PFSK-1 (cell line): ENCODE measurements around the gene HOXB2.

Experiments
- FOXP2 ChIP-seq: optimal IDR thresholded peaks from 2 replicates; pipeline ENCODE3; 2011; ENCODE audit warnings: borderline replicate concordance, control low read depth, inconsistent platforms; ENCODE audit not compliant: insufficient read depth; ENCODE audit errors: extremely low read length, extremely low read depth
- POLR2AphosphoS5 ChIP-seq: IDR thresholded peaks from 2 replicates; pipeline ENCODE4 v1.6.1; 2012; ENCODE audit warnings: low read depth, mild to moderate bottlenecking, control low read depth, low read length, moderate library complexity
- REST ChIP-seq, 2 experiments: IDR thresholded peaks; 2 replicates each; pipeline versions ENCODE4 v1.6.1 to v1.8.0; 2011 to 2012; ENCODE audit warnings: low read depth in 2 of 2, low read length in 2 of 2, control low read depth in 1 of 2, inconsistent platforms in 1 of 2, mild to moderate bottlenecking in 1 of 2, moderate library complexity in 1 of 2; ENCODE audit not compliant: insufficient read depth in 1 of 2
- SIN3A ChIP-seq: IDR thresholded peaks from 2 replicates; pipeline ENCODE4 v1.6.1; 2012; ENCODE audit warnings: mild to moderate bottlenecking, low read length, moderate library complexity, borderline replicate concordance; ENCODE audit not compliant: insufficient read depth
- TAF1 ChIP-seq: IDR thresholded peaks from 2 replicates; pipeline ENCODE4 v1.6.1; 2012; ENCODE audit warnings: low read length, control low read depth, borderline replicate concordance; ENCODE audit not compliant: insufficient read depth

HOXB2 gene

GRCh38 chr17:48561884-48562810 is 17.2 kb upstream of the HOXB2 start:
- no peak for TF ChIP-seq SIN3A
- TF ChIP-seq TAF1, result no peak
- TF ChIP-seq REST (IDR thresholded peaks at IDR 0.05; ENCODE audit: insufficient read depth in 1 of 2, low read depth in 2 of 2, low read length in 2 of 2), result no peak
- TF ChIP-seq POLR2AphosphoS5, result no peak
- no peak for TF ChIP-seq FOXP2

- TF ChIP-seq POLR2AphosphoS5 (no peak), REST (IDR thresholded peaks at IDR 0.05; ENCODE audit: insufficient read depth in 1 of 2, low read depth in 2 of 2, low read length in 2 of 2) (no peak), FOXP2 (no peak), TAF1 (no peak), SIN3A (no peak)
Measured at GRCh38 chr17:48559840-48560817, 15.2 kb upstream of the HOXB2 start.

DNA sequence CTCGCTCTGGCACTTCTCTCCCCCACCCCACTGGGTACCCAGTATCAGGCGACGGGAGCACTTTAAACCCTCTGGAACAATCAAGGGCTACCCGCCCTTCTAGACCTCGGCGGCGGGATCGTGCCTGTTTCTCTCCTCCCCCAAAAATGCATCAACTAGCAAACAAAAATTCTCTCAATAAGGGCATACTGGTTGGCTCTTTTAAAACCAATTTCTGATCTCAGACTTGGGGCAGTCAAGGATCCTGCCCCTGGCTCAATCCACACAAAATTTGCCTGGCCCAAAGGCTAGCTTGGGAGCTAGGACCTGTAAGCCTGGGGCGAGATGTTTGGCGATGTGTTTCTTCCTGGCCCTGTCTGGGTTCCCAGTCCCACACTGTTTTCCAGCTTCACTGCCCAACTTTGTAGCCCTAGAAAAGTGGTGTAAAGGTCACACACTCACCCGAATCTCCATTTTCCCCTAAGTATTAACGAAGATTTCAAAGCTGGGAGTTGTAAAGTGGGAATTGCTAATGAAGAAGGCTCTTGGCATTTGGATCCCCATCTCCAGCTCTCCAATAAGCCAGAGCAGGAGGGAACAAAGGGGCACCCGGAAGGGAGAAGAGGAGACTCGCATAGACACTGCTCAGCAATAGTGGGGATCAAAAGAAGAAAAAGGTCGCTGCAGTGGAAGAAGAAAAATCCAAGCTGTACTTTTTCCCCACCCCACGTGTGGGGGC is 14.4 kb upstream of the HOXB2 start:
- TF ChIP-seq TAF1, result no peak
- TF ChIP-seq SIN3A, result no peak
- no peak for TF ChIP-seq FOXP2
- TF ChIP-seq REST (IDR thresholded peaks at IDR 0.05; ENCODE audit: insufficient read depth in 1 of 2, low read depth in 2 of 2, low read length in 2 of 2), result no peak
- TF ChIP-seq POLR2AphosphoS5, result no peak

DNA sequence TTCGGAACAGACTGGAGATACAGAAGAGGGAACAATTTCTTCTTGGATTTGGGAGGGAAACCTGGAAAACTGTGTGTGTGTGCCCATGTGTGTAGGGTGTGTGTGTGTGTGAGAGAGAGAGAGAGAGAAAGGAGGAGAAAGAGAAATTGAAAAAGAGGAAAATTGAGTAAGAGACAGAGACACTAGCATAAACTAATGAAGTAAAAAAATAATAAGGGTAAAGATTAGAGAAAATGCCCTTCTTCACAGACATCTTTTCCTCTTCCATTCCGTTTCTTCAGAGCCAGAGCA is 13.9 kb upstream of the HOXB2 start:
- no peak for TF ChIP-seq TAF1
- TF ChIP-seq FOXP2, result no peak
- TF ChIP-seq REST (IDR thresholded peaks at IDR 0.05; ENCODE audit: insufficient read depth in 1 of 2, low read depth in 2 of 2, low read length in 2 of 2), result no peak
- TF ChIP-seq POLR2AphosphoS5, result no peak
- no peak for TF ChIP-seq SIN3A
